ENCODE measurements around the gene MRNIP. TPM values are rescaled to one million over a fixed set of nuclear protein-coding genes. Genes with fewer than 3 reads are reported as not detected.

The MRNIP gene
- total and polyA plus RNA-seq, 2 of the 4 experiments (the other 2 are of a cell fraction): 6.6 to 24.7 TPM

- Histone ChIP-seq H3K4me2 (ENCODE audit: low read depth, low read length) (no peak overlapping the region), H2BK120ac (ENCODE audit: low read depth, low read length) (no peak overlapping the region), H3K18ac (ENCODE audit: low read depth, low read length) (no peak overlapping the region), H4K5ac (ENCODE audit: low read depth, low read length) (no peak overlapping the region), H4K20me1 (ENCODE audit: insufficient read depth, low read length) (no peaks in the 10 kb centered on the region), H3K27ac (ENCODE audit: insufficient read depth, low read length) (no peak overlapping the region), H3K4me3 (ENCODE audit: insufficient read depth, low read depth, low read length) (no peak overlapping the region), H3K36me3 (ENCODE audit: control insufficient read depth, insufficient read depth, low read length) (peaks cover 82% of the 10 kb centered on the region), H2BK15ac (ENCODE audit: low read depth, low read length) (no peak overlapping the region), H2AK9ac (replicated peaks; ENCODE audit: low read depth, low read length, poor library complexity) (no peak overlapping the region), H3K4me1 (ENCODE audit: control insufficient read depth, insufficient read depth, low read length) (no peaks in the 10 kb centered on the region), H3K4ac (ENCODE audit: low read depth, low read length) (no peak overlapping the region), H3K9me3 (ENCODE audit: control insufficient read depth, insufficient read depth, low read length) (peaks cover 11% of the 10 kb centered on the region), H3K27me3 (ENCODE audit: control insufficient read depth, insufficient read depth, low read length) (no peaks in the 10 kb centered on the region), H2BK5ac (ENCODE audit: low read depth, low read length, poor library complexity, severe bottlenecking) (no peak overlapping the region), H3K23ac (ENCODE audit: low read depth, low read length) (no peak overlapping the region), H3K9ac (ENCODE audit: low read depth, low read length) (no peak overlapping the region), H3K9me1 (ENCODE audit: insufficient read depth, low read length) (0 out of 2 replicates have a peak, but pooled peaks cover 2% of the 10 kb centered on the region), H3K79me1 (ENCODE audit: low read depth in 1 of 2, low read length in 2 of 2) (peaks cover 13 to 17% of the 10 kb centered on the region in 2 experiments), H3K56ac (ENCODE audit: extremely low read depth, insufficient read depth, low read length) (no peak overlapping the region), H2AFZ (replicated peaks; ENCODE audit: low read length, poor library complexity) (no peak overlapping the region), H2BK20ac (ENCODE audit: low read depth, low read length) (no peak overlapping the region), H2AK5ac (ENCODE audit: low read depth, low read length) (no peak overlapping the region), H4K8ac (ENCODE audit: low read depth in 2 of 2, low read length in 2 of 2) (no peak overlapping the region), H4K91ac (ENCODE audit: insufficient read depth, low read depth, low read length) (no peak overlapping the region), H3K14ac (replicated peaks; ENCODE audit: low read depth, low read length) (no peak overlapping the region)
- intact Hi-C loops (cut with micrococcal nuclease): no loop called here
- ATAC-seq (ENCODE audit: low read depth) (no peak), DNase-seq (no peak)
- BruUV-seq (replicated peaks): no TSS peak
- no peak for TF ChIP-seq RCOR1 (IDR thresholded peaks at IDR 0.05; ENCODE audit: insufficient replicate concordance, low read length)
- no peak for TF ChIP-seq RFX5 (IDR thresholded peaks at IDR 0.05; ENCODE audit: low read depth, low read length)
- TF ChIP-seq CTCF (conservative IDR thresholded peaks at IDR 0.05; ENCODE audit: low read depth, low read length): no peak
- no peak for TF ChIP-seq CEBPB (IDR thresholded peaks at IDR 0.05; ENCODE audit: low read depth, low read length)
- no peak for TF ChIP-seq NFE2L2 (IDR thresholded peaks at IDR 0.05; ENCODE audit: low read depth, low read length)
- no peak for TF ChIP-seq MAFK (IDR thresholded peaks at IDR 0.05; ENCODE audit: low read depth, low read length)
- no peak for TF ChIP-seq RAD21 (IDR thresholded peaks at IDR 0.05; ENCODE audit: low read length)
- no peak for TF ChIP-seq BHLHE40 (IDR thresholded peaks at IDR 0.05; ENCODE audit: low read depth, low read length)
- TF ChIP-seq SMC3 (IDR thresholded peaks at IDR 0.05; ENCODE audit: low read depth, low read length): no peak
- TF ChIP-seq CHD1 (IDR thresholded peaks at IDR 0.05; ENCODE audit: low read depth, low read length): no peak
- no peak for TF ChIP-seq ELK1 (IDR thresholded peaks at IDR 0.05; ENCODE audit: borderline replicate concordance, low read depth, low read length)
- TF ChIP-seq USF2 (IDR thresholded peaks at IDR 0.05; ENCODE audit: low read depth, low read length): no peak
- no peak for TF ChIP-seq POLR2A (IDR thresholded peaks at IDR 0.05; ENCODE audit: low read depth, low read length)
- TF ChIP-seq MAZ (IDR thresholded peaks at IDR 0.05; ENCODE audit: borderline replicate concordance, low read depth, low read length): no peak
- TF ChIP-seq MXI1 (IDR thresholded peaks at IDR 0.05; ENCODE audit: borderline replicate concordance, low read depth, low read length): no peak
- POLR2A ChIA-PET (ENCODE audit: unreplicated experiment): interaction anchor here (0.5 kb wide), 1 partner anchor 21 kb away, joined by 3 read pairs; no protein-coding TSS in a partner anchor
- WGBS, 2 experiments (ENCODE audit: extremely low coverage in 2 of 2, insufficient read length in 1 of 2): 100% methylated on average over 2 of the region's 11 CpGs; no CpG with 5 or more reads in 1 of the 2 experiments
- in situ Hi-C loops (cut with MboI; ENCODE audit: low sequenced_read_pairs): no loop called here
- CTCF ChIA-PET: interaction anchor here (0.6 kb wide), 1 partner anchor 323 kb away, joined by 3 read pairs; no protein-coding TSS in a partner anchor
- dilution Hi-C loops (cut with HindIII; ENCODE audit: low sequenced_read_pairs, unreplicated experiment): no loop called here
Observed at GRCh38 chr5:179887095-179887494, 28.5 kb upstream of the MRNIP start.

Measured in IMR-90 (cell line).